ENCODE measurements around the gene DPP9.
A peak's percentile ranks its signal among the peaks of the same experiment; 100 is the strongest.

The DPP9 gene

DNA sequence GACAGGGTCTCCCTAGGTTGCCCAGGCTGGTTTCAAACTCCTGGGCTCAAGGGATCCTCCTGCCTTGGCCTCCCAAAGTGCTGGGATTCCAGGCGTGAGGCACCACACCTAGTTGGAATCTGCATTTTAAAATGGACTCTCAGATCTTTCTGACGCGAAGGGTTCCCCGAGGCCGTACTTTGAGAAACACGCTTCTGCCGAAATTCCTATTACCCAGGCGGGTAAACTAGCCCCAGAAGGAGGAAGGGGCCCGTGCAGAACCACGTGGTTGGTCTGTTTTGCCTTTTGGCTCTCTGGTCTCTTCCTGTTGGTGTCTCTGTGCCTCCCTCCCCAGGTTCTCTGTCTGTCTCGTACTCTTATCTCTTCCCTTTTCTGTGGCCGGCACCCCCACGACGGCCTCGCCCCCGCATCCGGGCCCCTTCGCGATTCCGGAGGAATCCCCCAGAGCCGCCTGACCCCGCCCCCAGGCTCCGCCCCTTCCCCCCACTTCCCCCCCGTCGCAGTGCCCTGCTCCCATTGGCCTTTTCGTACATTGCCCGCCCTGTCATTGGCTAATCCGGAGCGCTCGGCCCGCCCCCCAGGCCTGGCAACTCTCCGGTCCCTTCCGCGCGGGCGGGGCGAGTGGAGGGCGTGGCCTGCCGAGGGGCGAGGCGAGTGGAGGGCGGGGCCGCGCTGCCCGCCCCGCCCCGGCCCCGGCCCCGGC is 84.7 kb downstream of the DPP9 start, which contains the start of gene TNFAIP8L1:
Gene TNFAIP8L1 (plus strand): TSS at position 689 of the 703 bp plus-strand sequence. CDS start 12,354 bp downstream, outside the sequence.
- Histone ChIP-seq H3K4me1 (peaks cover 4% of the 10 kb centered on the region; the same call in 1 of the 2 replicates), H3K4me3 (ENCODE audit: low read depth, low read length) (peak within 1 kb of the TSS; percentile 60), H3K27me3 (no peaks in the 10 kb centered on the region), H3K36me3 (no peaks in the 10 kb centered on the region), H3K9me3 (no peaks in the 10 kb centered on the region)
- TF ChIP-seq, protein P1, sequence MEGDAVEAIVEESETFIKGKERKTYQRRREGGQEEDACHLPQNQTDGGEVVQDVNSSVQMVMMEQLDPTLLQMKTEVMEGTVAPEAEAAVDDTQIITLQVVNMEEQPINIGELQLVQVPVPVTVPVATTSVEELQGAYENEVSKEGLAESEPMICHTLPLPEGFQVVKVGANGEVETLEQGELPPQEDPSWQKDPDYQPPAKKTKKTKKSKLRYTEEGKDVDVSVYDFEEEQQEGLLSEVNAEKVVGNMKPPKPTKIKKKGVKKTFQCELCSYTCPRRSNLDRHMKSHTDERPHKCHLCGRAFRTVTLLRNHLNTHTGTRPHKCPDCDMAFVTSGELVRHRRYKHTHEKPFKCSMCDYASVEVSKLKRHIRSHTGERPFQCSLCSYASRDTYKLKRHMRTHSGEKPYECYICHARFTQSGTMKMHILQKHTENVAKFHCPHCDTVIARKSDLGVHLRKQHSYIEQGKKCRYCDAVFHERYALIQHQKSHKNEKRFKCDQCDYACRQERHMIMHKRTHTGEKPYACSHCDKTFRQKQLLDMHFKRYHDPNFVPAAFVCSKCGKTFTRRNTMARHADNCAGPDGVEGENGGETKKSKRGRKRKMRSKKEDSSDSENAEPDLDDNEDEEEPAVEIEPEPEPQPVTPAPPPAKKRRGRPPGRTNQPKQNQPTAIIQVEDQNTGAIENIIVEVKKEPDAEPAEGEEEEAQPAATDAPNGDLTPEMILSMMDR (IDR thresholded peaks at IDR 0.05; ENCODE audit: low read depth, low read length) = no peak
- peak; percentile 100 for DNase-seq

DNA sequence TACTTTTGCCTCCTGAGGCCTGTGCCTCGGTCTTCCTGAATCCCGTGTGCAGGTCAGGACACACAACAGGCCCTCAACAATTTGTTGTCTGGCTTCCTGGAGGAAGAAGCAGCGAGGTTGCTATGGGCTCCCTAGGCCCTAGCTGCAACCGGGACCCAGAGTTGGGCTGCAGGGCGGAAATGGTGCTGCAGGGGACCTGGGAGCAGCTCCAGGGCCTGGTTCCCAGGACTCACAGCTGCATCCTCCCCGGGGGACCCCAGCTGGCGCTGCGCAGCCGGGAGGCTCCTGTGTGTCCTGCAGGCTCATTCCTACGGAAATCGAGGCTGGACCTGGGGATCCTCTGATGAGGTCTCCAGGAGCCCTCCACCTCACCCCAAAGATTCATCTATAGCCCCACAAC is 85.3 kb downstream of the DPP9 start:
- no peak overlapping the region for H3K4me3 ChIP-seq (ENCODE audit: low read depth, low read length)

GRCh38 chr19:4636761-4637160 is 86.9 kb downstream of the DPP9 start:
- Histone ChIP-seq H3K4me1 (peaks cover 4% of the 10 kb centered on the region; the same call in 1 of the 2 replicates), H3K4me3 (ENCODE audit: low read depth, low read length) (no peak overlapping the region; the same call in 1 of the 2 replicates), H3K36me3 (no peaks in the 10 kb centered on the region), H3K9me3 (no peaks in the 10 kb centered on the region), H3K27me3 (no peaks in the 10 kb centered on the region)
- TF ChIP-seq, protein P1 (IDR thresholded peaks at IDR 0.05; ENCODE audit: low read depth, low read length) = no peak
- DNase-seq = no peak

More for the DNA sequence above, 85.3 kb downstream of the DPP9 start:
- DNase-seq = no peak
- H3K36me3 ChIP-seq = no peaks in the 10 kb centered on the region
- TF ChIP-seq, protein P1 (IDR thresholded peaks at IDR 0.05; ENCODE audit: low read depth, low read length) = no peak
- no peaks in the 10 kb centered on the region for H3K27me3 ChIP-seq
- peaks cover 4% of the 10 kb centered on the region; the same call in 1 of the 2 replicates for H3K4me1 ChIP-seq
- H3K9me3 ChIP-seq = no peaks in the 10 kb centered on the region

GRCh38 chr19:4636151-4636717 is 87.4 kb downstream of the DPP9 start:
- H3K4me1 ChIP-seq = peaks cover 4% of the 10 kb centered on the region; the same call in 1 of the 2 replicates
- H3K4me3 ChIP-seq (ENCODE audit: low read depth, low read length) = peak overlapping the region; percentile 56
- H3K9me3 ChIP-seq = no peaks in the 10 kb centered on the region
- TF ChIP-seq, protein P1 (IDR thresholded peaks at IDR 0.05; ENCODE audit: low read depth, low read length) = peak; percentile 78
- no peaks in the 10 kb centered on the region for H3K36me3 ChIP-seq
- H3K27me3 ChIP-seq = no peaks in the 10 kb centered on the region
- DNase-seq = peak; percentile 83

DNA sequence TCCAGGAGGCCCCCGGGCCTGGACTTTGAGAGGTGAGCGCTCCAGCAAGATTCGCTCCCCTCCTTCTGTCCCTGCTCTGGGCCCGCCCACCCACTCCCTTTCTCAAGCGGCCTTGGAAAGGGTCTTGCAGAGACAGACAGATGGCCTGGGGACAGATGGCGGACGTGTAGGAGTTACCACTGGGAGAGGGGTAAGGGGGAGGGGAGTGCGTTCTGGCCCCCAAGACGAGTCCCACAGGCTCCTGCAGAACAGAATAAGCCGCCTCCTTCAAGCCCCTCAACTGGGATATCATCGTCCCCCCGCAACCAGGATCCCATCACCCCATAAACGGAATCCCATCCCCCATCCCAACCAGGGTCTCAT is 87.9 kb downstream of the DPP9 start:
- Histone ChIP-seq H3K4me3 (ENCODE audit: low read depth, low read length) (peak overlapping the region; percentile 56), H3K9me3 (no peaks in the 10 kb centered on the region), H3K36me3 (no peaks in the 10 kb centered on the region), H3K4me1 (peaks cover 4% of the 10 kb centered on the region; the same call in 1 of the 2 replicates), H3K27me3 (no peaks in the 10 kb centered on the region)
- DNase-seq = no peak
- TF ChIP-seq, protein P1 (IDR thresholded peaks at IDR 0.05; ENCODE audit: low read depth, low read length) = no peak
